Iris pigment epithelial cell (primary cell): ENCODE results near the gene LRP1B.
"Not testable (repeated sequence)": the region's sequence is repeated elsewhere in the genome, so short reads cannot be mapped to it uniquely, and the experiment has no call there.

Experiments
- DNase-seq: peaks from one replicate; pipeline ENCODE4 v3.0.0-alpha.2; 2011; ENCODE audit warnings: low read depth

Gene LRP1B

DNA sequence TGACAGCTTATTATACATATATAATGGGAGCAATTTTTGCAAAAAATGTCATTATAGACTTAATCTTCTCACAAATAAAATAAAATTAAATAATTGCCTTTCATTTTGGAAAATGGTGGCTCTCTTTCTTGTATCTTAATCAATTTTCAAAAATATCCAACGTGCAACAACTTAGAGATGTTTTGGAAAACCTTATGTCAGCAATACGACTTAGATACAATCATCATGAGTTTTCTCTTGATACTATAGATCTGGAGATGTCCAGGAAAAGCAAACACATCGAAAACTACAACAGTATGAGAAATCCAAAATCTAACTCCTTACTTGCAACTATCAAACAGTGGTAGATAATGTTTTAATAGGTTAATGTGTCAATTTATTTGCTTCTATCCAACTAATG, 1529.0 kb downstream of the LRP1B start:
- no peak for DNase-seq

DNA sequence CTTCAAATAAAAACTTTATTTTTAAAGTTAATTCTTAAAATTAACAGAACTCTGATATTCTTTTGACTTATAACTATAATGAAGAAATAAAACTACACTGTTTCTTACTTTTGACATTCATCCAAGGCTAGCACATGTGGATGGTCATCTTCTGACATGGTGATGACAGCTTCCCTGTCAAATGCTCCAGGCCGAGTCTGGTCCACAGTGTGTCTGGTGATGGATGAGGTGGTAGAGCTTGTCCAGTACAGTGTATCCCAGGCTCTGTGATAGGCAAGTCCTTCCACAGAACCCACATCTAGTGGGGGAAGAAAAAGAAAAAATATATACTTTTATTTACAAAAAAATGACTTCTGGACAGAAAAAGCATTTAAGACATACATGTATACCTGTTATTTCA, 1529.5 kb downstream of the LRP1B start:
- DNase-seq, result no peak

DNA sequence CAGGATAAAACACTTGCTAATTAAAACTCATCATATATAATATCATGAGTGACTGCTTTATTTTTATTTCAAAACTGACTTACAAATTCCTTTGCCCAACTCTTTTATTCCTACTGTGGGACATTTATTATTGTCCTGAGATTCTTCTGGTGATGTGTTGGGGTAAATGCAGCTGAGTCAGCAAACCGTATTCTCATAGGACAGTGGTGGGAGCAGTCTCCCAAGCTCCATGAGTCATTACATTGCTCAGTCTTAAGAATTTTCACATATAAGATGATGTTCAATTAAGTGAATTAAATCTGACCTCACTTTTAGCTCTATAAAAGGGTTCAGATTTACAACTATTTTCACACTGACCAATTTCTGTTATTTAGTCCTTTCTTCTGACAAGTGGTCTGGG, 1530.7 kb downstream of the LRP1B start:
- DNase-seq, result peak; percentile 86

DNA sequence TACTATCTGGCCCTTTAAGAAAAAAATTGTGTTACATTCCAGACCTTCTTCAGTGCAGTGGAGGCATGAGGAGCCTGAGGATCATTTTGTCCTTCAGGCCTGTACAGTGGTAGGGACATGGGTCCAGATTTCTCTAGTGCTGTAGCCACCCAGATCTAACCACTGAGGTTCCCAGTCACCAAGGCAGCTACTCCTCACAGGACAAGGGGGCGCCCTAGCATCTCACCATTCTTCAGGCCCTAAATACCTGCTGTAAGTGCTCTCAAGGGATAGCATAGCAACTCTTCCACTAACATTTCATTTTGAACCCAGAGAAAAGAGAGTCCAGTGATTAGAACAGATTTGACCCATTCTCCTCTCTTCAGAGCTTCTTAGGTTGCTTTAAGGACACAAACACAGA, 1533.0 kb downstream of the LRP1B start:
- no peak for DNase-seq

DNA sequence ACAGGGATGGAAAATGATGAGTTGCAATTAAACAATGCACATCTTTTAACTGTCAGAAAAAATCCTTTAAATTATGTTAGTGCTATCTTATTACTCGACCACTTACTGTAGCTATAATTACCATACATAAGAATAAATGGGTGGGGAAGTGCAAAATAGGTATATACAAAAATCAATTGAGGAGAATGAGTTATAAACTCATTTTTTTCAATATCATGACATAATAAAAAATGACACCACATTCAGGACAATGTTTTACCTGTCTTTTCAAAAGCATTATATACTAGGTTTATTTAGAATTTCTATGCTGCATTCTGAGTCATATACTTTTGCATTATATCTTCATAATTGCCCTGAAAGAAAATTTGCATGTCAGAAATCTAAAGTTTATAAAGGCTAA, 1533.6 kb downstream of the LRP1B start:
- DNase-seq, result no peak

DNA sequence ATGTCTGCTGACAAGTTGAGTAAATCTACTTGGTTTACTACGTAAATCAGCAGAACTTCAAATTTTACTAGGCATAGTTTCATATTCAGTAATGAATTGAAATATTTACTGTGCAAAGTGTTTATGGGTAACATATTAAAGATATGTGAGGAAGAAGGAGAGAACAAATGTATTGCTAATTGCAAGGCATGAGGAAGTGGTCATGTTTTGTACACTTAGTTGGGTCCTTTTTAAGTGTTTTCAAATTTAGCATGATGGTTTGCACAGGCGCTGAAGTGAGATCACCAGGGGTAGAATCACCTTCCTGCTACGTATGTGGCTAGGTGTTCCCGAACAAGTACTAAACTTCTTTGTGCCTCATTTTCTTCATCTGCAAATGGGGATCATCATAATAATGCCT, 1534.4 kb downstream of the LRP1B start:
- DNase-seq, result no peak

DNA sequence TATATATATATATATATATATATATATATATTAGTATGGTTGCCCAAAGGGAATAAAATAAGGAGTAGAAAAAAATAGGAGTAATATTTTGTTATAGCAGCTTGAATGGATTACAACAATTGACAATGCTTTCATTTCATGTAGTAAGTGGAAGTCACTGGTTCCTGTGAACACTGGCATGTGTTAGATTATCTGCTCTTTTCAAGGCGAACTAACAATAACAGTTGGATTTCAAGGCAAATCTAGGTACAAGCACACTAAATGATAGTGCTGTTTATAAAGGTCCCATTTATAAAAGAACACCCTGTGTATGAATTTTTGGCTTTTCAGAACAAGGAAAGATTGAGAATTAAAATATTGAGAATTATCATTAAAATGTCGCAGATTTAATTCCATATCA, 1535.7 kb downstream of the LRP1B start:
- DNase-seq, result no peak

DNA sequence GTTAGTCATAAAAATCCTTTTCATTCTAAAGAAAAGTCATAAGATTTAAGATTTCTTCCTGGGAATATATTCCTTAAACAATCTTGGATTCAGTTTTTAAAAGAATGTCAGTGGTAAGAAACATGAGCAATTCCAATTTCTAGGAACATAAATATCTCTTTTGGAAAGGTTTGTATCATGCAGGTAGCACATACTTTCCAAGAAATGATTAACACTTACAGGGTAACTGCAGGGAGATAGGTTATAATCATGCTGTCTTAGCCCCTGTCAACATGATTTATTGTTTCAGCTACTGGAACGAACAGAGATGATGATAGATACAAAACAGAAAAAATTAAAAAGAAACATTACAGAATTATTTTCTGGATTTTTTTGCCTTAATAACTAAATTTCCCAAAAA, 1537.7 kb downstream of the LRP1B start:
- no peak for DNase-seq

DNA sequence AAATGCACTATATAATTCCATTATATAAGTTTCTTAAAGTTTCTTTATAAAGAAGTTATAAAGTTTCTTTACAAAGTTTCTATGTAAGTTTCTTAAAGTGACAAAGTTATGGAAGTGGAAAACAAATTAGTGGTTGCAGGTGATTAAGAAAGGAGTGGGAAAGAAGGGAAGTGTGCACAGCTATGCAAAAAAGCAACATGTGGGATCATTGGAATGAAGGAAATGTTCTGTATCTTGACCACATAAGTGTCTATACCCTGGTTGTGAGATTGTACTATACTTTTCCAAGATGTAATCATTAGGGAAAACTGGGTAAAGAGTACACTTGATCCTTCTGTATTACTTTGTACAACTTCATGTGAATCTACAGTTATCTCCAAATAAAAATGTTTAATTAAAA, 1541.1 kb downstream of the LRP1B start:
- DNase-seq, result peak; percentile 27

DNA sequence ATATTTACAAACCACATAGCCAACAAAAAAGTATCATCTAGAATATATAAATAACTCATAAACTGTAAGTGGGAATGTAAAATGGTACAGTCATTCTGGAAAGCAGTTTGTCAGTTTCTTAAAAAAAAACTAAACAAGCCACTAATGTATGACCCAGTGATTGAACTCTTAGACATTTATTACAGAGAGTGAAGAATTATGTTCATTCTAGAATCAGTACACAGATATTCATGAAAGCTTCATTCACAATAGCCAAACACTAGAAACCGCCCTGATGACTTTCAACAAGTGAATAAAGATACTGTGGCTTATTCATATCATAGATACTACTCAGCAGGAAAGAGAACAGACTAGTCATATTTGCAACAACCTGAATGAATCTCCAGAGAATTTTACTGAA, 1541.5 kb downstream of the LRP1B start:
- peak; percentile 25 for DNase-seq

DNA sequence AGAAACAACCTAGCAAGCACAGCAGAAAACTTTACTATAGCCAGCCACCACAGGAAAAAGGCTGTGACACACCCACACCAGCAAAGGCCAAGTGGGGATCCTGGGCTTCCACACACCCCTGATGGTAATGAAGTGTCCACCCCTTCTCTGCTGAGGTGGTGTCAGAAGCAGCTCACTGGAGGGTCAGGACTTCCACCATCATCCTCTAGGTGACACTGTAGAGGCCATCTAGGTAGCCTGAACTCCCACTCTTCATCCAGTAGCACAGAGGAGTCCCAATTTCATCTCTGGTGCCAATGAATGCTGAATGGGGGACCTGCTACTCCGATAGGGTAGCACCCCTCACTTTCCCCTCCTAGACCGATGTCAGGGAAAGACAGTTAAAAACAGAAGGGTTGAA, 1544.4 kb downstream of the LRP1B start:
- peak; percentile 35 for DNase-seq

DNA sequence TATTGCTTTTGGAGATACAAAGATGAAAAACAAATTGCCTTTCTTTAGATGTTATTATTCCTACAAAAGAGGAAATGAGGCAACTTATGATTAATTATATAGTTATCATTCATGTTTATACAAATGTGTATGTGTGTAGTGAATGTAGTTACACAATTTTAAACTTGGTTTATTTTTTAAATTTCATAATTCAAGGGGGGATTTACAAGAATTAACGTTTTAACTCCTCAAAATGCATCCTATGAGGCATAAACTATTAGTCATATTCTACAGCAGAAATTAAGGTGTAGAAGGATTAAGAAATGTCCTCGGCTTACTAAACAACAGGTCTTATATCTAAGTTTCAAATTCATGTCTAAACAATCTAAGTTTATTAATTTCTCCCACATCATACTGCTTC, 1545.8 kb downstream of the LRP1B start:
- DNase-seq, result peak; percentile 28

DNA sequence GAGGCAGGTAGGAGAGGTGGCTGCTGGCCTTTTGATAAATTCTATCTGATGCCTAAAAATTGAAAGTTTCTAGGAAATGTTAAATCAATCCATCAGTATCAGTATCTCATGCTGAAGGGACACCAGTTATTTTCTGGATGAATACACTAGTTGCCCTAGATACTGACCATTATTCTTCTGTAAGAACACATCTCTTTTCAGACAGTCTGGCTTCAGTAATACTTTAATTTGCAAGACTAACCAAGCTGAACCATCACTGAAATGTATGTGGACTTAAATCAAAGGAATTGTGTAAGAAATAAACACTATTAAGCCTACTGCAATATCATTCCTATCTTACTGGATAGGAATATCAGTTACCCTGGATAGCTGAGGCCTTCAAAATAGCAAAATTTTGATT, 1546.3 kb downstream of the LRP1B start:
- DNase-seq, result no peak

DNA sequence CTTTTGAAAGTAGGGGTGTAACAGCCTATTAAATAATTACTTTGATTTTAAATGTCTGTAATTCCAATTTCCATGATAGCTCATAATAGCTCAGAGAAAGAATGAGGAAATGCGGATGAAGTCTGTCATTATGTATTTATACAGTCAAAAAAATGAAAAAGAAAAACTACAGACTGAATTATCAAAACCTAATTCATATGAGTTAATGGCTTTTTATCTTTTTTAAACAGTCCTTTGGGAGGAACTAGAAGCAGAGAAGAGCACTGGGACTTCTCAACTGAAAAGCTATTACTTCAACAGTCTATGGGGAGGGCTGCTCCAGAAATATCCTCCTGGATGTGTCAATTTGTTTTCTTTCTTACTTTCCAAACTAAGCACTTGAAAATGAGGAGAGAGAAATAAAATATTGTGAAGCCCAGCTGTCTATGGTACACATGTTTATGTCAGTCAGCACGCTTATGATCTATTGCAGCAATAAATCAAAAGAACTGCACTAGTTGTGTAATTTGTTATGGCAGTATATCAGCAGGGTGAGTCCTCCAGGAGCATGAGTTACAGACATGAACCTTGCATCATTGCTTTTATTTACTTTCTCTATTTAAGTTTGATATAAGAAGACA, 1550.2 kb downstream of the LRP1B start:
- peak; percentile 83 for DNase-seq

DNA sequence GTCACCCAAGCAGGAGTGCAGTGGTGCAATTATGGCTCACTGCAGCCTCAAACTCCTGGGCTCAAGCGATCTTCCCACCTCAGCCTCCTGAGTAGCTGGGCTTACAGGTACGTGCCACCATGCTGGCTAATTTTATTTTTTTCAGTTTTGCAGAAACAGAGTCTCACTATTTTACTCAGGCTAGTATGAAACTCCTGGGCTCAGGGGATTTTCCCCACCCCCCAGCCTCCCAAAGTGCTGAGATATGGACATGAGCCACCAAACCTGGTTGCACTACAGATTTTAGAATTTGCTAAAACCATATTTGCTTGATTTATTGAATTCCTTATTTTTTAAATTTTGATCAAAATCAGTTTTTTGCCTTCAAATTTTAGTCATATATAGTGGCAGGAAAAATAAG, 1553.4 kb downstream of the LRP1B start:
- DNase-seq, result no peak

DNA sequence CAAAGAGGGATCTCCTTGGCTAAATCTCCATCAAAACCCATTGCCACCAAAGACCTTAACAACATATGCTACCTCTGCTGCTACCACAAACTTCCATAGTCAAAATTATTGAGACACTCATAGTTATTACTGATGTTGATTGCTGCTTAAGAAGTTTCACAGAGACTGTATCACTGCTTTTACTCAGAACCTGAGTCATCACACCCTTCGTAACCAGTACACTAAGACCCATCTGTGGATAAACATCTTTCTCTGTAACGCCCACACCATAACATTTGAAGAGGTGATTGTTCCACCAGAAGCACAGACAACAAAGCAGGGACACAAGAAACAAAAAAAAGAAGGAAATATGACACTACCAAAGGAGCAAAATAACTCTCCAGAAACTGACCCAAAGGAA, 1563.1 kb downstream of the LRP1B start:
- peak; percentile 80 for DNase-seq

DNA sequence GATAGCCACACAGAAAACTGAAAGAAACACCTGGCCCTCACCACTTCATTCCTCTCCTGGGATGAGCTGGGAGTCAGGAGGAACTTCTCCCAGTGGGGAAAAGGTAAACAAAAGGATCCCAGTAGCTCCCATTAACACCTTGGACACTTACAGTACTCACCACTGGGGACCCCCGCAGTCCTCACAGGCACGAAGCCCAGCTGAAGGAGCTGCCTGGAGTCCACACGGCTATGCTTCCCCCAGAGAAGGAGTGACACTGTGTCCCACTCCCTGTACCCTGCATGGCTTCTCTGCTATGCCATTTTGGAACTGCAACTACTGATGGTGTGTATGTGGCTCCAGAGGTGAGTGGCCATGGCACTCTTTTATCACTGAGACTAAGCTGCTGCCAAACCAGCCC, 1565.1 kb downstream of the LRP1B start:
- DNase-seq, result no peak

DNA sequence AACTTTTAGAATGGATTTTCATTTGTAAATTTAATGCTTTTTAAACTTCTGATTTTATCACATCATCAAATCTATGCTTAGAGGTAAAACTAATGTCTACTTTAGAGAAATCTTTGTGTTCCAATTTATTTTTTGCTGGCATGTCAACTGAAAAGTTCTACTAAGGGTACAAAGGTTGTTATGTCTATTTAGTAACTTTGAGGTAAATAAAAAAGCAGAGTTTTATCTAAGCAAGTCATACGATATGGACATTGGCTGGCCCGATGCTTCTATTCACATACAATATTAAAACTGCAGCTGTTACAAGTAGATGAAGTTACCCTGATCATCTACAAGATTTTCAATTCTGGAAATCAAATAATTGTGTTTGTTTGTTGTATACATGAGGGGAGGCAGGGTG, 1575.1 kb downstream of the LRP1B start:
- no peak for DNase-seq

DNA sequence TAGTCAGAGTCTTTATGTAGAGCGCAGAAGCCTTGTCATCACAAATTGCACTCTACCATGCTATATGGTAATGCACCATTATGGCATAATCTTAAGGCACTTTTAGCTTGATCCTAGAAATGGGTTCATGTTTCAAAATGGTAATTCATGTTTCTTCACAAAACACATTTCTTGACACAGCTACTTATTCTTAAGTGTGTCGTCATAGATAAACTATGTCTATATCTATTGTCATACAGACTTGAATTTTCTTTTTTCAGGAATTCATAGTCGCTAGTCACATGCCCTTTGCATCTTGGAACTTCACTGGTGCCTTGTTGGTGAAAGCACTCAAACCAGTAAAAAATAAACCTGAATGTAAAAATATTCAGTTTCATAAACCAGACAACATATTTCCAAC, 1578.2 kb downstream of the LRP1B start:
- DNase-seq, result no peak

DNA sequence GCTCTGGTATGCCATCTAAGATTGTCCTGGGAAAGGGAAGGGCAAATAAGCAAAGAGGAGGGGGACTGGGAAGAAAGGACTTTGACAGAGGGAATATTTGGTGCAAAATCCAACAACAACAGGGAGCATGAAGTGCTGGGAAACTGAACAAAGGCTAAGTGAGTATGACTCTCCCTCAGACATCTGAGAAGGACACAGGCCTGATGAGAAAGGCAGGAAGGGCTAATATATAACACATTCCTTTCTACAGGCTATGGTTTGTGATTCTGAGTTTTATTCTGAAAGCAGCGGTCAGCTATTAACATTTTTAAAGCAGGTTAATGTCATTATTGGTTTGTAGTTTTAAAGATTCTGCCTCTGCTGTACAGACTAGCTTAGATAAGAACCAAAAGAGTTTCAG, 1579.5 kb downstream of the LRP1B start:
- peak; percentile 4 for DNase-seq

DNA sequence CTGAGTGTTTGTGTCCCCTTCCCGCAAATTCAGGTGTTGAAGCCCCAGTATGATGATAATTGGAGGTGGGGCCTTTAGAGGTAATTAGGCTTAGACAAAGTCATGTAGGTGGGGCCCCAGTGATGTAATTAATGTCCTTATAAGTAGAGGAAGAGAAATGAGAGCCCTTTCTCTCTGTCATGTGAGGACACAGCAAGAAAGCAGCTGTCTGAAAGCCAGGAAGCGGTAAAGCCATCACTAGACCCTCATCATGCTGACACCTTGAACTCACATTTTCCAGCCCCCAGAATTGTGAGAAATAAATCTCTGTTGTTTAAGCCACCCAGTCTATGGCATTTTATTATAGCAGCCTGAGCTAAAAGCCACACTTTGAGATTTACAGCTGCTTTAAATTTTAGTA, 1580.0 kb downstream of the LRP1B start:
- no peak for DNase-seq

DNA sequence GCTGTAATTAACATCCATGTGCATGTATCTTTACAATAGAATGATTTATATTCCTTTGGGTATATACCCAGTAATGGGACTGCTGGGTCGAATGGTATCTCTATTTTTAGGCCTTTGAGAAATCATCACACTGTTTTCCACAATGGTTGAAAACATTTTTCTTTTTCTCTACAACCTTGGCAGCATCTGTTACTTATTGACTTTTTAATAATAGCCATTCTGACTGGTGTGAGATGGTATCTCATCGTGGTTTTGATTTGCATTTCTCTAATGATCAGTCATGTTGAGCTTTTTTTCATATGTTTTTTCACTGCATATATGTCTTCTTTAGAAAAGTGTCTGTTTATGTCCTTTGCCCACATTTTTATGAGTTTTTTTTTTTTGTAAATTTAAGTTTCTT, 1586.0 kb downstream of the LRP1B start:
- DNase-seq, result not testable (repeated sequence)

DNA sequence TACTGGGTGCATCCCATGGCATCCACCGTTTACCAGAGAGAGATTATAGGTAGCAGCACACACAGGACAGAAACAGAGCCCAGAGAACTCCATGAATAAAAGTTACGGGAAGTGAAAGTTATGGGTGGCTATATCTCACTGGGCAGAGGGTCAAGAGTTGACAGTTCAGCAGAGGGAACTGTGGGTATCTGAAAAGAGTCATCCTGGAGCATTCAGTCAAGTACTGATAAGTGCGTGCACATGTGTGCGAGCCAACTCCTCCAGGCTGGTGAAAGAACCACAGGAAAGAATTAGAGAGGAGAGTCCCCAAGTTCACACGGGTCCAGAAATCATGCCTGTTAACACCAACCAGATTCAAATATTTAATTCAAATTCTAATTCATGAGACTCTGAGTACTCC, 1588.2 kb downstream of the LRP1B start:
- no peak for DNase-seq

DNA sequence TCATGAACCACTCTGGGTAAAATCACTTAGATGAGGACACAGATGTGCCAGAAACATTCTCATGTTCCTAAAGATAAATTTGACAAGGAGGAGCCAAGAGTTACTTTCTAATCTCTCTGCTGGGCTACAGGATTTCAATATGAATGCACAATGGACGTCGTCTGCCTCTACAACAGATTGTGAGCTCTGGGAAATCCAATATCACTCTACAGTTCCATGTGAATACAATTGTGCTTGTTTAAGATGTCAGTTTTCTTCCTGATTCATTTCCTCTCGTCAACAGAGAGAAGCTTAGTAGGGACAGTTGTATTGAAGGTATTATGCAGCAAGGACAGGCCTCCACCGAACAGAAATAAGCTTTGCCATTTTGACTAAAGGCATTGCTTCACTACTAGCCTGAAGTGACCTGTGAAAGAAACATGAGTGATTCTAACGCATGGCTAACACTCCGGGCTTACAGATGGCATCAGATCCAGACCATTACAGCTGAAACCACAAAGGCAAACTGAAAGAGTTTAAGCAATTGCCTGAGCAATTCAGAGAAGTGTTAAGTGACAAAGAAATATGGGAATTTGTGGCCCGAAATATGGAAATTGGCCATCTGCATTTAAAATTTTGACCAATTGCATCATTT, 1591.5 kb downstream of the LRP1B start:
- no peak for DNase-seq
